ENCODE data around the gene FAM107B. TPM values are rescaled to one million over a fixed set of nuclear protein-coding genes. Genes with fewer than 3 reads are reported as not detected.

The FAM107B gene
- total and polyA plus RNA-seq, 4 donors: 38.4 to 85.4 (median 68.9) TPM

DNA sequence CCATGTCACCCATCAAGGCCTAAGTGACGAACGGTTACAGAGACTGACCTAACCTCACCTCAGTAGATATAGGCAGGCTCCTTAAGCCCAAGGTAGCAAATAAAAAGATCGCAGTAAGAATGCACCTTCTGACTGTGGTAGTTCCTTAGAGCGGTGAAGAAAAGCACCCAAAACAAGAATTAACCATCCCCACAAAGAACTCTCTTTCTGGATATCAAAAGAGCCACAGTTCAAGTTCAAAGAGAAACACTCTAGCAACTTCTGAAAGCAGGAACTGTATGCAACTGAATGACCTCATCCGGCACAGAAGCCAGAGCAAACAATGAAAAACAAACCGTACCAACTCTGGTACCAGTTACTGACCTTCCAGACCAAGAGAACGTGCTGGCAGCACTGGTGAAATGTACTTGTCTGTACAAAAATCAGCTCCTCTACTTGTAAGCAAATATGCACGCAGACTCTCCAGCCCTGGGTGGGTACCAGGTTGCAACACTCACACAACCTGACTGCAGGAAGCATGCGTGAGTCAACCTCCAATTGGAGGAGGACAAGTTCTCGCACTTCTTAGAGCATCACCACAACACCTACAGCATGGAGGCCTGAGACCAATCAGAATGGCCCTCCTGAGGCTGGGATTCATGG, 202.7 kb downstream of the FAM107B start:
- H3K9me3 ChIP-seq (ENCODE audit: control insufficient read depth in 4 of 4, insufficient read depth in 3 of 4, low read length in 3 of 4): no peaks in the 10 kb centered on the region
- TF ChIP-seq, protein P1, sequence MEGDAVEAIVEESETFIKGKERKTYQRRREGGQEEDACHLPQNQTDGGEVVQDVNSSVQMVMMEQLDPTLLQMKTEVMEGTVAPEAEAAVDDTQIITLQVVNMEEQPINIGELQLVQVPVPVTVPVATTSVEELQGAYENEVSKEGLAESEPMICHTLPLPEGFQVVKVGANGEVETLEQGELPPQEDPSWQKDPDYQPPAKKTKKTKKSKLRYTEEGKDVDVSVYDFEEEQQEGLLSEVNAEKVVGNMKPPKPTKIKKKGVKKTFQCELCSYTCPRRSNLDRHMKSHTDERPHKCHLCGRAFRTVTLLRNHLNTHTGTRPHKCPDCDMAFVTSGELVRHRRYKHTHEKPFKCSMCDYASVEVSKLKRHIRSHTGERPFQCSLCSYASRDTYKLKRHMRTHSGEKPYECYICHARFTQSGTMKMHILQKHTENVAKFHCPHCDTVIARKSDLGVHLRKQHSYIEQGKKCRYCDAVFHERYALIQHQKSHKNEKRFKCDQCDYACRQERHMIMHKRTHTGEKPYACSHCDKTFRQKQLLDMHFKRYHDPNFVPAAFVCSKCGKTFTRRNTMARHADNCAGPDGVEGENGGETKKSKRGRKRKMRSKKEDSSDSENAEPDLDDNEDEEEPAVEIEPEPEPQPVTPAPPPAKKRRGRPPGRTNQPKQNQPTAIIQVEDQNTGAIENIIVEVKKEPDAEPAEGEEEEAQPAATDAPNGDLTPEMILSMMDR (IDR thresholded peaks at IDR 0.05; ENCODE audit: control extremely low read depth, extremely low read depth): no peak
- no peak overlapping the region for H3K9ac ChIP-seq (ENCODE audit: insufficient read depth in 1 of 2, low read length in 2 of 2)
- ATAC-seq (ENCODE audit: insufficient read depth, low FRiP score) (peak; percentile 82), DNase-seq (peak; percentile 68 to 84 (median 69))
- WGBS, 2 donors: 45 to 49% methylated on average over 10 of the region's 10 CpGs
- no peak overlapping the region for H3K4me3 ChIP-seq
- H3K27ac ChIP-seq (ENCODE audit: low read depth in 1 of 2, low read length in 1 of 2): peak overlapping the region in 1 of 2 donors; percentile 83
- H3K27me3 ChIP-seq (ENCODE audit: control insufficient read depth in 3 of 3, insufficient read depth in 3 of 3, low read length in 2 of 3): no peaks in the 10 kb centered on the region
- peaks cover 0 to 14% (median 9%) of the 10 kb centered on the region in 5 donors for H3K4me1 ChIP-seq (ENCODE audit: control insufficient read depth in 5 of 5, insufficient read depth in 5 of 5, low read length in 5 of 5)
- peaks cover 0 to 4% (median 3%) of the 10 kb centered on the region in 4 donors for H3K36me3 ChIP-seq (ENCODE audit: control insufficient read depth in 4 of 4, insufficient read depth in 4 of 4, low read length in 4 of 4)

GRCh38 chr10:14570800-14571199, 203.9 kb downstream of the FAM107B start:
- TF ChIP-seq, protein P1 (IDR thresholded peaks at IDR 0.05; ENCODE audit: control extremely low read depth, extremely low read depth): no peak
- Histone ChIP-seq H3K27ac (ENCODE audit: low read depth in 1 of 2, low read length in 1 of 2) (peak overlapping the region in 1 of 2 donors; percentile 74), H3K36me3 (ENCODE audit: control insufficient read depth in 4 of 4, insufficient read depth in 4 of 4, low read length in 4 of 4) (peaks cover 0 to 4% (median 3%) of the 10 kb centered on the region in 4 donors), H3K4me3 (no peak overlapping the region), H3K27me3 (ENCODE audit: control insufficient read depth in 3 of 3, insufficient read depth in 3 of 3, low read length in 2 of 3) (no peaks in the 10 kb centered on the region), H3K4me1 (ENCODE audit: control insufficient read depth in 5 of 5, insufficient read depth in 5 of 5, low read length in 5 of 5) (peaks cover 0 to 14% (median 9%) of the 10 kb centered on the region in 5 donors), H3K9ac (ENCODE audit: insufficient read depth in 1 of 2, low read length in 2 of 2) (no peak overlapping the region), H3K9me3 (ENCODE audit: control insufficient read depth in 4 of 4, insufficient read depth in 3 of 4, low read length in 3 of 4) (peaks cover 0 to 3% (median 0%) of the 10 kb centered on the region in 4 donors)
- DNase-seq (no peak), ATAC-seq (ENCODE audit: insufficient read depth, low FRiP score) (no peak)
- 37 to 48% methylated on average over 1 of the region's 1 CpG for WGBS, 2 donors

GRCh38 chr10:14569274-14570060, 205.2 kb downstream of the FAM107B start:
- H3K36me3 ChIP-seq (ENCODE audit: control insufficient read depth in 4 of 4, insufficient read depth in 4 of 4, low read length in 4 of 4): peaks cover 0 to 4% (median 3%) of the 10 kb centered on the region in 4 donors
- no peak for ATAC-seq (ENCODE audit: insufficient read depth, low FRiP score)
- H3K27ac ChIP-seq (ENCODE audit: low read depth in 1 of 2, low read length in 1 of 2): peak overlapping the region in 1 of 2 donors; percentile 86
- H3K9me3 ChIP-seq (ENCODE audit: control insufficient read depth in 4 of 4, insufficient read depth in 3 of 4, low read length in 3 of 4): peaks cover 0 to 3% (median 0%) of the 10 kb centered on the region in 4 donors
- no peaks in the 10 kb centered on the region for H3K27me3 ChIP-seq (ENCODE audit: control insufficient read depth in 3 of 3, insufficient read depth in 3 of 3, low read length in 2 of 3)
- peaks cover 0 to 14% (median 9%) of the 10 kb centered on the region in 5 donors for H3K4me1 ChIP-seq (ENCODE audit: control insufficient read depth in 5 of 5, insufficient read depth in 5 of 5, low read length in 5 of 5)
- H3K9ac ChIP-seq (ENCODE audit: insufficient read depth in 1 of 2, low read length in 2 of 2): no peak overlapping the region
- no peak overlapping the region for H3K4me3 ChIP-seq
- TF ChIP-seq, protein P1 (IDR thresholded peaks at IDR 0.05; ENCODE audit: control extremely low read depth, extremely low read depth): no peak
- WGBS, 2 donors: 65 to 73% methylated on average over 9 of the region's 9 CpGs
- no peak for DNase-seq

All from lung (tissue), 12 donors.